HEK293 (cell line): Measurements from ENCODE around the gene LRFN3.

Source experiments
- GLI2 ChIP-seq: fragments of 450-650 bp; formaldehyde crosslinking; IDR thresholded peaks from 2 replicates; pipeline ENCODE4; 2017; ENCODE audit warnings: missing biosample characterization, missing genetic modification characterization, low read depth, borderline replicate concordance
- OSR2 ChIP-seq: fragments of 450-650 bp; formaldehyde crosslinking; IDR thresholded peaks from 2 replicates; pipeline ENCODE4 v1.5.1; 2016; ENCODE audit warnings: missing biosample characterization, missing genetic modification characterization
- YY2 ChIP-seq: fragments of 450-650 bp; formaldehyde crosslinking; IDR thresholded peaks from 2 replicates; pipeline ENCODE4 v1.5.1; 2016; ENCODE audit warnings: missing biosample characterization, missing genetic modification characterization
- ZNF202 ChIP-seq: fragments of 450-650 bp; formaldehyde crosslinking; IDR thresholded peaks from 2 replicates; pipeline ENCODE4 v1.5.1; 2016; ENCODE audit warnings: missing biosample characterization, missing genetic modification characterization, borderline replicate concordance
- ZNF23 ChIP-seq: fragments of 450-650 bp; formaldehyde crosslinking; IDR thresholded peaks from 2 replicates; pipeline ENCODE4 v1.5.1; 2016; ENCODE audit warnings: missing biosample characterization, missing genetic modification characterization, borderline replicate concordance
- ZNF266 ChIP-seq: fragments of 450-650 bp; formaldehyde crosslinking; IDR thresholded peaks from 2 replicates; pipeline ENCODE4 v1.5.1; 2016; ENCODE audit warnings: missing biosample characterization, missing genetic modification characterization, low read depth
- ZNF341 ChIP-seq: fragments of 450-650 bp; formaldehyde crosslinking; IDR thresholded peaks from 2 replicates; pipeline ENCODE4; 2016; ENCODE audit warnings: low read depth, missing biosample characterization, missing genetic modification characterization
- ZNF423 ChIP-seq: fragments of 450-650 bp; formaldehyde crosslinking; IDR thresholded peaks from 2 replicates; pipeline ENCODE4 v1.5.1; 2016; ENCODE audit warnings: missing biosample characterization, missing genetic modification characterization
- ZNF555 ChIP-seq: fragments of 450-650 bp; formaldehyde crosslinking; conservative IDR thresholded peaks from 2 replicates; pipeline ENCODE4 v1.5.1; 2017; ENCODE audit warnings: missing biosample characterization, mild to moderate bottlenecking, missing genetic modification characterization, inconsistent platforms
- ZNF596 ChIP-seq: fragments of 450-650 bp; IDR thresholded peaks from 2 replicates; pipeline ENCODE4 v1.5.0; 2018; ENCODE audit warnings: missing biosample characterization, mild to moderate bottlenecking, missing genetic modification characterization, moderate library complexity
- ZNF670 ChIP-seq: fragments of 450-650 bp; formaldehyde crosslinking; IDR thresholded peaks from 2 replicates; pipeline ENCODE4 v1.5.1; 2016; ENCODE audit warnings: missing biosample characterization, missing genetic modification characterization, low read depth
- ZNF701 ChIP-seq: fragments of 450-650 bp; formaldehyde crosslinking; IDR thresholded peaks from 2 replicates; pipeline ENCODE4 v1.5.1; 2016; ENCODE audit warnings: missing biosample characterization, missing genetic modification characterization
- ZNF792 ChIP-seq: fragments of 450-650 bp; formaldehyde crosslinking; IDR thresholded peaks from 2 replicates; pipeline ENCODE4 v1.5.1; 2016; ENCODE audit warnings: missing biosample characterization, missing genetic modification characterization
- TF ChIP-seq, protein P1 (sequence below): fragments of 450-650 bp; formaldehyde crosslinking; IDR thresholded peaks from 2 replicates; pipeline ENCODE4 v1.5.1; 2016; ENCODE audit warnings: missing biosample characterization, missing genetic modification characterization
- TF ChIP-seq, protein P2 (sequence below): fragments of 450-650 bp; formaldehyde crosslinking; IDR thresholded peaks from 2 replicates; pipeline ENCODE4 v1.5.1; 2017; ENCODE audit warnings: missing biosample characterization, missing genetic modification characterization
- TF ChIP-seq, protein P3 (sequence below): fragments of 450-650 bp; formaldehyde crosslinking; IDR thresholded peaks from 2 replicates; pipeline ENCODE4 v1.5.0; 2017; ENCODE audit warnings: missing biosample characterization, missing genetic modification characterization, borderline replicate concordance
- TF ChIP-seq, protein P4 (sequence below): fragments of 450-650 bp; formaldehyde crosslinking; IDR thresholded peaks from 2 replicates; pipeline ENCODE4 v1.5.1; 2016; ENCODE audit warnings: missing biosample characterization, missing genetic modification characterization
- TF ChIP-seq, protein P5 (sequence below): fragments of 450-650 bp; formaldehyde crosslinking; IDR thresholded peaks from 2 replicates; pipeline ENCODE4 v1.5.1; 2016; ENCODE audit warnings: missing biosample characterization, missing genetic modification characterization
- TF ChIP-seq, protein P6 (sequence below): fragments of 450-650 bp; formaldehyde crosslinking; IDR thresholded peaks from 2 replicates; pipeline ENCODE4 v1.5.1; 2016; ENCODE audit warnings: missing biosample characterization, missing genetic modification characterization
- TF ChIP-seq, protein P7 (sequence below): fragments of 450-650 bp; formaldehyde crosslinking; IDR thresholded peaks from 2 replicates; pipeline ENCODE4; 2016; ENCODE audit warnings: missing biosample characterization, missing genetic modification characterization

The LRFN3 gene

DNA sequence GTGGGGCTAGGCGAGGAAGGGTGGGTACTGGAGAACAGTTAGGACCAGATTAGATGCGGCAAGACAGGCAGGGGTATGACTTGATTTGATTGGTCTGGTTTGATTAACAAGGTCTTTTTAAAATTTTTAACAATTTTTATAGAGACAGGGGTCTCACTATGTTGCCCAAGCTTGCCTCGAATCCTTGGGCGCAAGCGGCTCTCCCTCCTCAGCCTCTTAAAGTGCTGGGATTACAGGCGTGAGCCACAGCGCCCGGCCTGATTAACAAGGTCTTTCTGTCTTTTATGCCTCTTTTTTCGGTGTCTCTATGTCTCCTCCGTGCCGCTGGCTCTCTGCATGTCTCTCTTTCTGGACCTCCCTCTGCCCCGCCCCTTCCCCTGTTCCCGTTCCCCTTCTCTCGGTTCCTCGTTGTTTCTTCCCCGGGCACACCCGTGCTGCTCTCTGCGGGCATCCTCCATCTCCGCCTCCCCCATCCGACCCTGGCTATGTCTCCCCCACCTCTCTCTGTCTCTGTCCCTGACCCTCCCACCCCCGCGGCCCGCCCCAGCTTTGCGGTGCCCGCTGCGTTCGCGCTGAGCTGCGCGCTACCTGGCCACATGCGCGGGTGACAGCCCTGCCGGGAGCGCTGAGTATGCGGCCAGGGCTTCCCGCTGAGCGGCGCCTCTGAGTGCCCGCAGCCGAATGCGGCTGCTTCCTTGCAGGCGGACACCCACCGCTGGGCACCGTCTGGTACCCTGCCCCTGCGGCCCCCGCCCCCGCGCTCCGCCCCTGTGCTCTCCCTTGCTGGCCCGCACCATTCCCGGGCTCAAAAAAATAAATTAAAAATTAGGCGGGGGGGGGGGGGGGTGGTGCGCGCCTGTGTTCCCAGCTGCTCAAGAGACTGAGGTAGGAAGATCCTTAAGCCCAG, 50.7 kb downstream of the LRFN3 start (continued):
- TF ChIP-seq, protein P1, sequence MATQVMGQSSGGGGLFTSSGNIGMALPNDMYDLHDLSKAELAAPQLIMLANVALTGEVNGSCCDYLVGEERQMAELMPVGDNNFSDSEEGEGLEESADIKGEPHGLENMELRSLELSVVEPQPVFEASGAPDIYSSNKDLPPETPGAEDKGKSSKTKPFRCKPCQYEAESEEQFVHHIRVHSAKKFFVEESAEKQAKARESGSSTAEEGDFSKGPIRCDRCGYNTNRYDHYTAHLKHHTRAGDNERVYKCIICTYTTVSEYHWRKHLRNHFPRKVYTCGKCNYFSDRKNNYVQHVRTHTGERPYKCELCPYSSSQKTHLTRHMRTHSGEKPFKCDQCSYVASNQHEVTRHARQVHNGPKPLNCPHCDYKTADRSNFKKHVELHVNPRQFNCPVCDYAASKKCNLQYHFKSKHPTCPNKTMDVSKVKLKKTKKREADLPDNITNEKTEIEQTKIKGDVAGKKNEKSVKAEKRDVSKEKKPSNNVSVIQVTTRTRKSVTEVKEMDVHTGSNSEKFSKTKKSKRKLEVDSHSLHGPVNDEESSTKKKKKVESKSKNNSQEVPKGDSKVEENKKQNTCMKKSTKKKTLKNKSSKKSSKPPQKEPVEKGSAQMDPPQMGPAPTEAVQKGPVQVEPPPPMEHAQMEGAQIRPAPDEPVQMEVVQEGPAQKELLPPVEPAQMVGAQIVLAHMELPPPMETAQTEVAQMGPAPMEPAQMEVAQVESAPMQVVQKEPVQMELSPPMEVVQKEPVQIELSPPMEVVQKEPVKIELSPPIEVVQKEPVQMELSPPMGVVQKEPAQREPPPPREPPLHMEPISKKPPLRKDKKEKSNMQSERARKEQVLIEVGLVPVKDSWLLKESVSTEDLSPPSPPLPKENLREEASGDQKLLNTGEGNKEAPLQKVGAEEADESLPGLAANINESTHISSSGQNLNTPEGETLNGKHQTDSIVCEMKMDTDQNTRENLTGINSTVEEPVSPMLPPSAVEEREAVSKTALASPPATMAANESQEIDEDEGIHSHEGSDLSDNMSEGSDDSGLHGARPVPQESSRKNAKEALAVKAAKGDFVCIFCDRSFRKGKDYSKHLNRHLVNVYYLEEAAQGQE (tag by site-specific recombination), result peak; percentile 68
- TF ChIP-seq ZNF555 (no peak), ZNF596 (tag by site-specific recombination) (no peak), ZNF266 (tag by site-specific recombination) (peak; percentile 64; the same call in 1 of the 2 replicates), ZNF341 (tag by site-specific recombination) (0 out of 2 replicates have a peak, but pooled peaks have one; percentile 24), YY2 (tag by site-specific recombination) (no peak), ZNF670 (tag by site-specific recombination) (no peak), ZNF423 (peak; percentile 72; the same call in 1 of the 2 replicates), ZNF792 (tag by site-specific recombination) (peak; percentile 82; the same call in 1 of the 2 replicates), OSR2 (tag by site-specific recombination) (0 out of 2 replicates have a peak, but pooled peaks have one; percentile 50), ZNF701 (0 out of 2 replicates have a peak, but pooled peaks have one; percentile 11), ZNF202 (tag by site-specific recombination) (0 out of 2 replicates have a peak, but pooled peaks have one; percentile 24), ZNF23 (tag by site-specific recombination) (no peak), GLI2 (tag by site-specific recombination) (no peak)
- TF ChIP-seq, protein P2, sequence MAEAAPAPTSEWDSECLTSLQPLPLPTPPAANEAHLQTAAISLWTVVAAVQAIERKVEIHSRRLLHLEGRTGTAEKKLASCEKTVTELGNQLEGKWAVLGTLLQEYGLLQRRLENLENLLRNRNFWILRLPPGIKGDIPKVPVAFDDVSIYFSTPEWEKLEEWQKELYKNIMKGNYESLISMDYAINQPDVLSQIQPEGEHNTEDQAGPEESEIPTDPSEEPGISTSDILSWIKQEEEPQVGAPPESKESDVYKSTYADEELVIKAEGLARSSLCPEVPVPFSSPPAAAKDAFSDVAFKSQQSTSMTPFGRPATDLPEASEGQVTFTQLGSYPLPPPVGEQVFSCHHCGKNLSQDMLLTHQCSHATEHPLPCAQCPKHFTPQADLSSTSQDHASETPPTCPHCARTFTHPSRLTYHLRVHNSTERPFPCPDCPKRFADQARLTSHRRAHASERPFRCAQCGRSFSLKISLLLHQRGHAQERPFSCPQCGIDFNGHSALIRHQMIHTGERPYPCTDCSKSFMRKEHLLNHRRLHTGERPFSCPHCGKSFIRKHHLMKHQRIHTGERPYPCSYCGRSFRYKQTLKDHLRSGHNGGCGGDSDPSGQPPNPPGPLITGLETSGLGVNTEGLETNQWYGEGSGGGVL (tag by site-specific recombination), result peak; percentile 99
- TF ChIP-seq, protein P3, sequence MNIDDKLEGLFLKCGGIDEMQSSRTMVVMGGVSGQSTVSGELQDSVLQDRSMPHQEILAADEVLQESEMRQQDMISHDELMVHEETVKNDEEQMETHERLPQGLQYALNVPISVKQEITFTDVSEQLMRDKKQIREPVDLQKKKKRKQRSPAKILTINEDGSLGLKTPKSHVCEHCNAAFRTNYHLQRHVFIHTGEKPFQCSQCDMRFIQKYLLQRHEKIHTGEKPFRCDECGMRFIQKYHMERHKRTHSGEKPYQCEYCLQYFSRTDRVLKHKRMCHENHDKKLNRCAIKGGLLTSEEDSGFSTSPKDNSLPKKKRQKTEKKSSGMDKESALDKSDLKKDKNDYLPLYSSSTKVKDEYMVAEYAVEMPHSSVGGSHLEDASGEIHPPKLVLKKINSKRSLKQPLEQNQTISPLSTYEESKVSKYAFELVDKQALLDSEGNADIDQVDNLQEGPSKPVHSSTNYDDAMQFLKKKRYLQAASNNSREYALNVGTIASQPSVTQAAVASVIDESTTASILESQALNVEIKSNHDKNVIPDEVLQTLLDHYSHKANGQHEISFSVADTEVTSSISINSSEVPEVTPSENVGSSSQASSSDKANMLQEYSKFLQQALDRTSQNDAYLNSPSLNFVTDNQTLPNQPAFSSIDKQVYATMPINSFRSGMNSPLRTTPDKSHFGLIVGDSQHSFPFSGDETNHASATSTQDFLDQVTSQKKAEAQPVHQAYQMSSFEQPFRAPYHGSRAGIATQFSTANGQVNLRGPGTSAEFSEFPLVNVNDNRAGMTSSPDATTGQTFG (tag by site-specific recombination), result no peak
- TF ChIP-seq, protein P4, sequence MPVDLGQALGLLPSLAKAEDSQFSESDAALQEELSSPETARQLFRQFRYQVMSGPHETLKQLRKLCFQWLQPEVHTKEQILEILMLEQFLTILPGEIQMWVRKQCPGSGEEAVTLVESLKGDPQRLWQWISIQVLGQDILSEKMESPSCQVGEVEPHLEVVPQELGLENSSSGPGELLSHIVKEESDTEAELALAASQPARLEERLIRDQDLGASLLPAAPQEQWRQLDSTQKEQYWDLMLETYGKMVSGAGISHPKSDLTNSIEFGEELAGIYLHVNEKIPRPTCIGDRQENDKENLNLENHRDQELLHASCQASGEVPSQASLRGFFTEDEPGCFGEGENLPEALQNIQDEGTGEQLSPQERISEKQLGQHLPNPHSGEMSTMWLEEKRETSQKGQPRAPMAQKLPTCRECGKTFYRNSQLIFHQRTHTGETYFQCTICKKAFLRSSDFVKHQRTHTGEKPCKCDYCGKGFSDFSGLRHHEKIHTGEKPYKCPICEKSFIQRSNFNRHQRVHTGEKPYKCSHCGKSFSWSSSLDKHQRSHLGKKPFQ, result no peak
- TF ChIP-seq, protein P5, sequence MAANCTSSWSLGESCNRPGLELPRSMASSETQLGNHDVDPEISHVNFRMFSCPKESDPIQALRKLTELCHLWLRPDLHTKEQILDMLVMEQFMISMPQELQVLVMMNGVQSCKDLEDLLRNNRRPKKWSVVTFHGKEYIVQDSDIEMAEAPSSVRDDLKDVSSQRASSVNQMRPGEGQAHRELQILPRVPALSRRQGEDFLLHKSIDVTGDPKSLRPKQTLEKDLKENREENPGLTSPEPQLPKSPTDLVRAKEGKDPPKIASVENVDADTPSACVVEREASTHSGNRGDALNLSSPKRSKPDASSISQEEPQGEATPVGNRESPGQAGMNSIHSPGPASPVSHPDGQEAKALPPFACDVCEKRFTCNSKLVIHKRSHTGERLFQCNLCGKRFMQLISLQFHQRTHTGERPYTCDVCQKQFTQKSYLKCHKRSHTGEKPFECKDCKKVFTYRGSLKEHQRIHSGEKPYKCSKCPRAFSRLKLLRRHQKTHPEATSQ (tag by site-specific recombination), result 0 out of 2 replicates have a peak, but pooled peaks have one; percentile 11
- TF ChIP-seq, protein P6, sequence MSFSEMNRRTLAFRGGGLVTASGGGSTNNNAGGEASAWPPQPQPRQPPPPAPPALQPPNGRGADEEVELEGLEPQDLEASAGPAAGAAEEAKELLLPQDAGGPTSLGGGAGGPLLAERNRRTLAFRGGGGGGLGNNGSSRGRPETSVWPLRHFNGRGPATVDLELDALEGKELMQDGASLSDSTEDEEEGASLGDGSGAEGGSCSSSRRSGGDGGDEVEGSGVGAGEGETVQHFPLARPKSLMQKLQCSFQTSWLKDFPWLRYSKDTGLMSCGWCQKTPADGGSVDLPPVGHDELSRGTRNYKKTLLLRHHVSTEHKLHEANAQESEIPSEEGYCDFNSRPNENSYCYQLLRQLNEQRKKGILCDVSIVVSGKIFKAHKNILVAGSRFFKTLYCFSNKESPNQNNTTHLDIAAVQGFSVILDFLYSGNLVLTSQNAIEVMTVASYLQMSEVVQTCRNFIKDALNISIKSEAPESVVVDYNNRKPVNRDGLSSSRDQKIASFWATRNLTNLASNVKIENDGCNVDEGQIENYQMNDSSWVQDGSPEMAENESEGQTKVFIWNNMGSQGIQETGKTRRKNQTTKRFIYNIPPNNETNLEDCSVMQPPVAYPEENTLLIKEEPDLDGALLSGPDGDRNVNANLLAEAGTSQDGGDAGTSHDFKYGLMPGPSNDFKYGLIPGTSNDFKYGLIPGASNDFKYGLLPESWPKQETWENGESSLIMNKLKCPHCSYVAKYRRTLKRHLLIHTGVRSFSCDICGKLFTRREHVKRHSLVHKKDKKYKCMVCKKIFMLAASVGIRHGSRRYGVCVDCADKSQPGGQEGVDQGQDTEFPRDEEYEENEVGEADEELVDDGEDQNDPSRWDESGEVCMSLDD (tag by site-specific recombination), result peak; percentile 77
- TF ChIP-seq, protein P7, sequence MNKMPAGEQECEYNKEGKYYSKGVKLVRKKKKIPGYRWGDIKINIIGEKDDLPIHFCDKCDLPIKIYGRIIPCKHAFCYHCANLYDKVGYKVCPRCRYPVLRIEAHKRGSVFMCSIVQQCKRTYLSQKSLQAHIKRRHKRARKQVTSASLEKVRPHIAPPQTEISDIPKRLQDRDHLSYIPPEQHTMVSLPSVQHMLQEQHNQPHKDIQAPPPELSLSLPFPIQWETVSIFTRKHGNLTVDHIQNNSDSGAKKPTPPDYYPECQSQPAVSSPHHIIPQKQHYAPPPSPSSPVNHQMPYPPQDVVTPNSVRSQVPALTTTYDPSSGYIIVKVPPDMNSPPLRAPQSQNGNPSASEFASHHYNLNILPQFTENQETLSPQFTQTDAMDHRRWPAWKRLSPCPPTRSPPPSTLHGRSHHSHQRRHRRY (tag by site-specific recombination), result no peak
